Activated naive CD4-positive, alpha-beta T cell treated with anti-CD3 and anti-CD28 coated beads, Interleukin-2, amount 50 U/mL, for 16 hours (primary cell): ENCODE data around the gene ZC3H11A.
"Not testable (repeated sequence)": the region's sequence is repeated elsewhere in the genome, so short reads cannot be mapped to it uniquely, and the experiment has no call there.

ENCODE experiments used
- DNase-seq: peaks from one replicate; pipeline ENCODE4 v3.0.0-alpha.2; 2020

The ZC3H11A gene

DNA sequence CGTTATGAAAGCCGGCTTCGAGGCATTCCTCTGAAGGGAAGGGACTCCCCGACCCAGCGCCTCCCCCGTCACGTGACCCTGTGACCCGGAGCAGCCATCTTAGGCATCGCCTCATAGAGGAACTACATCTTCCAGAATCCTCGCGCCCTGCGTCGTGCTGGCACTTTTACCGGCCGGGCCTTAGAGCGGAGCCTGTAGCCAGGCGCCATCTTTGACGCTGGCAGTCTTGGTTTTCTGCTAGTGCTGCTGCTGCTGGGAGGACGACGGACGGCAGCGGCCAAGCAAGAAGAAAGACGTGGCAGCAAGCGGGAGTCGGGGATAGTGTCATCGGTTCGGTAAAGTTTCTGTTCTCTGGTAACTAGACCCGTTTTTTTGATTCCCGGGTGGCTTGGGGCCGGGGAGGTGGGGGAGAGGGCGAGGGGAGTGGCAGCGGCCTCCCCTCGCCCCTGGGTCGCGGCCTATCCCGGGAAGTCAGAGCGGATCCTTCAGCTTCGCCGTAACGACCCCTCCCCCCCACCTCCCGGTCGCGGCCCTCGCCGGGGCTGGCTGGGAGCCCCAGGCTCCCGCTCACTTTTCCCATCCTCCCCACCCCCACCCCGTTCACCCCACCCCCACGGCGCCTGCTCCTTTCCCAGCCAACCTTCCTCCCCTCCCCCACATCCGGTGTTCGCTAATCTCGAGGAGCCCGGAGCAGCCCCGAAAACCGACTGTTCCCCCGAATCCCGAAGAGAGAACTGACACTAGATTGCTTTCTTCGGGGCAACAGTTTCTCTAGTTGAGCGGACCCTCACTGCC, at the start of gene ZC3H11A, which contains the start of gene ZBED6:
TSS of gene ZC3H11A (plus strand) at position 183 of the 795 bp plus-strand sequence. CDS start 21,448 bp downstream, outside the sequence.
TSS of gene ZBED6 (plus strand) at position 183 of the 795 bp plus-strand sequence. CDS start 1,900 bp downstream, outside the sequence.
- peak; percentile 98 for DNase-seq

DNA sequence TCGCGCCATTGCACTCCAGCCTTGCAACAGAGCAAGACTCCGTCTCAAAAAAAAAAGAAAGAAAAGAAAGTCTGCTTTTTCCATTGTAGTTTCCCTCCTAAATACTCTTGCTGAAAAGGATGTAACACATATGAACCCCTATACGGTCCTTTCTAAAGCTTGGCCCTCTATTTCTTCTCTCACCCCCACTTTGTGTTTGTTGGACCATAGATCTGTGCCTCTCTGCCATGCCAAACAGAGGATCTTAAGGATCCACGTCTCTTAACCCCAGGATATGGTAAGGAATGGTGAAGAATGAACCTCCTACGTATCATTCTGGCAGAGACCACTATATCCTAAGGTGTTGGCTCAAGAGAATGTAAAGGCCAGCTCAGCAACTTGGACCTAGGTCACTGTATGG, 49.1 kb upstream of the ZC3H11A start:
- DNase-seq, result no peak

DNA sequence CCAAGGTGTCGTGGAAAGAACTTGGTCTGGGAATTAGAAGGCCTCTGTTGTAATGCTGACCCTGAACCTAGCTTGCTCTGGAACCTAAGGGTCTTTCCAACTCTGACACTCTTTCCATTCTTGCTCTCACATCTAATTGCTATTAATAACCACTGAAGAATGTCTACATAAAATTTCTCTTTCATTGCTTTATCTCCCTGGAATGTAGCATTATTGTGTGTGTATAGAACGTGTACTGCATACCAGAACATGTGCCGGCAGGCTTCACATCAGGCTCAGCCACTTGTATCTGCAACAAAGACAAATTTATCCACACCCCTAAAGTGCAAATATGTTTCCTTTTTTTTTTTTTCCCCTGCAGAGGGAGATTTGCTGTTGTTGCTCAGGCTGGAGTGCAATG, 44.4 kb upstream of the ZC3H11A start:
- no peak for DNase-seq

DNA sequence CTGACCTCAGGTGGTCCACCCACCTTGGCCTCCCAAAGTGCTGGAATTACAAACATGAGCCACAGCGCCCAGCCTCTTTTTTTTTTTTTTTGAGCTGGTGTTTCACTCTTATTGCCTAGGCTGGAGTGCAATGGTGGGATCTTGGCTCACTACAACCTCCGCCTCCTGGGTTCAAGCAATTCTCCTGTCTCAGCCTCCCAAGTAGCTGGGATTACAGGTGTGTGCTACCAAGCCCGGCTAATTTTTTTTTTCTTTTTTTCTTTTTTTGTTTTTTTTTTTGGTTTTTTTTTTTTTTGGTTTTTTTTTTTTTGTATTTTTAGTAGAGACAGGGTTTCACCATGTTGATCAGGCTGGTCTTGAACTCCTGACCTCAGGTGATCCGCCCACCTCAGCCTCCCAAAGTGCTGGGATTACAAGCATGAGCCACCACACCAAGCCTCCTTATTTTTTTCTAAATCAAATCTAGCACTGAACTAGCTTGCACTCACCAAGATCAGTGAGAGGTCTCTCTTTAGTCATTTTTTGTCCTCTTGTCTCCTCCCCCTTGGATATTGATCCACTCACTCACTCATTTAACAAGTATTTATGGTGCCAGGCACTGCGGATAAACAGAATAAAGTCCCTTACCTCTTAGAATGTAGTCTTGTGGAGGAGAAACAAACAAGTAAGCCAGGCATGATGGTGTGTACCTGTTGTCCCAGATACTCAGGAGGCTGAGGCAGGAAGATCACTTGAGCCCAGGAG, 43.6 kb upstream of the ZC3H11A start:
- not testable (repeated sequence) for DNase-seq

DNA sequence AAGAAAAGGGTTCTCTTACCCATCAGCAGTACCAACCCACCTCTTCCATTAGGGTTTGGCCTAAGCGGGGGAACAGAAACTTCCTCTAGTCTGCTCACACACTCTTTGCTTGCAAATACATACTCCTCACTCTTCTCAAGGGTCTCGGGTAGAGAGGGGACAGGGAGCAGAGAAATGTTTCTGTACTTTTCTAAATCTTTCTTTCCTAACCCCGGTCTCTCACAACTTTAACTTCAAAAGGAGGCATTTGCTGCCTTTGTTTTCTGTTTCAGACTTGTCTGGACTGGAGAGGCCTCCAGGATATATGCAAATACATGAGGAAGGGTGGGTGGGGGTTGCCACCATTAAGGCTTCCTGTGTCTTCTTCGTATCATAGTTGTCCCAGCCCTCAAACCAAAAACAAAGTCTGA, 41.0 kb upstream of the ZC3H11A start:
- peak; percentile 27 for DNase-seq

DNA sequence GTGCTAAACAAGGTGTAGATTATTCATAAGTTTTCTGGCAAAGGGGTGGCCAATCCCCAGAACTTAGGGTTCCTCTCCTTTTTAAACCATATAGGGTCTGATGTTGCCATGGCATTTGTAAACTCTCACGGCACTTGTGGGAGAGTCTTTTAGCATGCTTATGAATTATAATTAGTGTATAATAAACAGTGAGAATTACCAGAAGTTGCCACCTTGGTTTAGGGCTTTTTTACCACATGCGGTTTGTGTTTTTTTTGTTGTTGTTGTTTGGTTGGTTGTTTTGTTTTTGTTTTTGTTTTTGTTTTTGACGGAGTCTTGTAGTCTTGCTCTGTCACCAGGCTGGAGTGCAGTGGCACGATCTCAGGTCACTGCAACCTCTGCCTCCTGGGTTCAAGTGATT, 39.4 kb upstream of the ZC3H11A start:
- no peak for DNase-seq

DNA sequence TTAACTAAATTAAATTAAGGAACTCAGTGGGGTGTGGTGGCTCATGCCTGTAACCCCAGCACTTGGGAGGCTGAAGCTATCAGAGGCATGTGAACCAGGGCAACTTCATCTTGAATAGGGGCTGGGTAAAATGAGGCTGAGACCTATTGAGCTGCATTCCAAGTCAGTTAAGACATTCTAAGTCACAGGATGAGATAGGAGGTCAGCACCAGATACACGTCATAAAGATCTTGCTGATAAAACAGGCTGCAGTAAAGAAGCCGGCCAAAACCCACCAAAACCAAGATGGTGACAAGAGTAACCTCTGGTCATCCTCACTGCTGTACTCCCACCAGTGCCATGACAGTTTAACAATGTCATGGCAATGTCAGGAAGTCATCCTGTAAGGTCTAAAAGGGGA, 36.7 kb upstream of the ZC3H11A start:
- DNase-seq, result not testable (repeated sequence)

DNA sequence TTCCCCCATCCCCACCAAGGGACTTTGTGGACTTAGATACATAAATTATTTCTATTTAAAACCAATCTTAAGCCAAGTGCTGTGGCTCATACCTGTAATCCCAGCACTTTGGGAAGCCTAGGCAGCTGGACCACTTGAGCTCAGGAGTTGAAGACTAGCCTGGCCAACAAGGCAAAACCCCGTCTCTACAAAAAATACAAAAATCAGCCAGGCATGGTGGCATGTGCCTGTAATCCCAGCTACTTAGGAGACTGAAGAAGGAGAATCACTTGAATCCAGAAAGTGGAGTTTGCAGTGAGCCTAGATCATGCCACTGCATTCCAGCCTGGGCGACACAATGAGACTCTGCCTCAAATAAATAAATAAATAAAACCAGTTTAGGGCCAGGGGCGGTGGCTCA, 34.9 kb upstream of the ZC3H11A start:
- DNase-seq, result no peak

DNA sequence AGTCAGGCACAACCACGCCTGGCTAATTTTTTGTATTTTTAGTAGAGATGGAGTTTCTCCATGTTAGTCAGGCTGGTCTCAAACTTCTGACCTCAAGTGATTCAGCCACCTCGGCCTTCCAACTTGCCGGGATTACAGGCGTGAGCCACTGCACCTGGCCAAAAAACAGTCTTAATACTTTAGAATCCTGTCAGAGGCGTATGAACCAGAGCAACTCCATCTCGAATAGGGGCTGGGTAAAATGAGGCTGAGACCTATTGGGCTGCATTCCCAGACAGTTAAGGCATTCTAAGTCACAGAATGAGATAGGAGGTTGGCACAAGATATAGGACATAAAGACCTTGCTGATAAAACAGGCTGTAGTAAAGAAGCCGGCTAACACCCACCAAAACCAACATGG, 33.5 kb upstream of the ZC3H11A start:
- DNase-seq, result not testable (repeated sequence)

DNA sequence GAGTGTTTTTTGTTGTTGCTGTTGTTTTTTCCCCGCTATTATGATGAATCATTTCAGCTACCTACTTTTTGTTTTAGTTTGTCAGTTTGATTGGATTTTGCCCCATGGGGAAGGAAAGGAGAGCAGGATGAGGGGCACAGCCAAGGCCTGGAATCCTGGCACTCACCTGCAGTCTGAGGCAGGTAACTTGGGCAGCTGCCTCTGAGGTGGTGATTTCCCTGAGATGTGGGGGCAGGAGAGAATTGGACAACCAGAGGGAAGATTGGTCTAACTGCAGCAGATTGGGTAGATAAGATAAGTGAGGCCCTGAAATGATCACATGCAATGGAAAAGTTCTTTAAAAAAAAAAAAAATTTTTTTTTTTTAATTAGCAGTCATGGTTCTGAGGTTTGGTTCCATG, 31.9 kb upstream of the ZC3H11A start:
- no peak for DNase-seq

DNA sequence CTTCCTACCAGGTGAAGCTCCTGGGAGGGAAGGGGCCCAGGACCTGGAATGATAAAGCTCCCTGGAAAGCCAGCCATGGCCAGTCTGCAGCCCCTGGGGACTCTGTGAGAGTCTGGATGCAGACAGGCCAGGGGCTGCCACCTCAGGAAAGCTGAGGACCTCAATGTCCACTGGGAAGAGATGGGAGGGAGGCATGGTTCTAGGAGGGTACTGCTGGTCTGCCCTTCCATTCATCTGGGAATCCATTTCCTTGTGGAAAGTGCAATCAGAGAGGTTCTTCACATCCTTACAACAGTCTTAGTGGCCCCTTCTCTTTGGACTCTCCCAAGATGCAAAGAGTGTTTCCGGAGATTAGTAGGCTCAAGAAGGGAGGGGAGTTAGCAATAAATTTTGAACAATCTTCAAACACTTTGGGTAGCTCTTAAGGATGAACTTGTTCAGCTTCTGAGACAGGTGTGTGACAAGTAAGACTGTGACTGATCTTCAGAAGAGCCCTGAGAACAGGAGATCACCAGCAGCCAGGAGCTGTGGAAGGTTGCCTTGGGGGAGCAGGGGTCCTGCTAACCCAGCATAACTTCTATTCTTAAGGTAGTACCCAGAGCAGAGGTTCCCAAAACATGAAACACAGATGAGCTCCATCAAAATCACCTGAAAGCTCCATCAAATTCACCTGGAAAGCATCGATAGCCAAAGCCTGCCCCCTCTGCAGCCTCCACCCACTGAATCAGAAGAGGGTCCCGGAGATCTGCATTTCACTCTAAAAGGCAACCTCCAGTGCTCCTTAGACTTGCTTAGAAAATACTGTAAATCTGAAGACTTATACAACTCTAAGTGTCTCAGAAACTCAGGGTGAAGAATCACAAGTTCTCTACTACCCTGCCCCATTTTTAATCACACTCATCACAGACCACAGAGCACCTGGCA, 31.1 kb upstream of the ZC3H11A start:
- no peak for DNase-seq

DNA sequence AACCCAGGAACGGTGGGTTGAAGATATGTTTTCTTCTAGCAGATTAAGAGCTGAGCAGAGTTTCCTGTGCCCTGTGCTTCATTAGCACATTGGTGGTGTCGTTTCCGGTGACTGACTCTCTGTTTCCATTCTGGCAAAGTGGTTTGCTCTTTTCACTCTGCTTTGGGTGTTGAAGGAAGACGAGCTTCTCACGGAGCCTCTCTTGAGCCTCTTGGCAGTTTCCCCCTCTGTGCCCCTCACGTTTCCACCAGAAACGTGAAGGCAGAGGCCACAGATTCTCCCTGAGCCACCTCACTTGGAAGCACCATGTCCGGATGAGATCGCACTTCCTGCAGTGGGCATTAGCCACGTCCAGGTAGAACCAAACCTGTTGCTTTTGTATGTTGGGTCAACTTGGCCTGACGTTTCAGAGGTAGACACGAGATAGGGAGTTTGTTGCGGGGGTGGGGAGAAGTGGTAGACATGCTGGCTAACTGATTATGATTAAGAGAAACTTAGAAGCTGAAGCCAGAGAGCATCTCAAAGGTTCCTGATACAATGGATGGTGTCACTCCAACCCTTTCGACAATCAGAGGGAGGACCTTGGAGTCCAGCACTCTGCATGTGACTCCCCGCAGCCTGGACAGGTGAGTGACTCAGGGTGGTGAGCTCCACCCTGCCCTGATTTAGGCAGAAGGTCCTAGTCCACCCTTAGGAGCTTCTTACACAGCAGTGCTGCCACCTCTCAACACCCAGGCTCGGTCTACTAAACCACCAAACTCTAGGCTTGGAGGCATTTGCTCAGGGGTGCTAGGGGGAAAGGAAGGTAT, 30.2 kb upstream of the ZC3H11A start, which contains the start of gene LAX1:
TSS of gene LAX1 (plus strand) at position 155 of the 809 bp plus-strand sequence. CDS start at position 538, 383 bp downstream.
- peak; percentile 75 for DNase-seq

DNA sequence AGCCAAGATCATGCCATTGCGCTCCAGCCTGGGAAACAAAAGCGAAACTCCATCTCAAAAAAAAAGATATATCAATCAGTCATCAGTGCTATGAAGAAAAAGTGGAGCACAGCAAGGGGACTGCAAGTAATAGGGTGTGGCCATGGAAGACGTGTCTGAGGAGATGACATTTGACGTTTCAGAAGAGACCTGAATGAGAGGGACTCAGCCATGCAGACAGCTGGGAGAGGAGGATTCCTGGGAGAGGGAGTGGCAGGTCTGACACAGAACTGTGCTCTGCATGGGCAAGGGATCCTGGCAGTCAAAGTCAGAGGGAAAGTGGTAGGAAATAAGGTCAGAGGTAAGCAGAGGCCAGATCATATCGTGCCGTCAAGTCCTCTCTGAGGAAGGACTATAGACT, 27.2 kb upstream of the ZC3H11A start:
- DNase-seq, result no peak

DNA sequence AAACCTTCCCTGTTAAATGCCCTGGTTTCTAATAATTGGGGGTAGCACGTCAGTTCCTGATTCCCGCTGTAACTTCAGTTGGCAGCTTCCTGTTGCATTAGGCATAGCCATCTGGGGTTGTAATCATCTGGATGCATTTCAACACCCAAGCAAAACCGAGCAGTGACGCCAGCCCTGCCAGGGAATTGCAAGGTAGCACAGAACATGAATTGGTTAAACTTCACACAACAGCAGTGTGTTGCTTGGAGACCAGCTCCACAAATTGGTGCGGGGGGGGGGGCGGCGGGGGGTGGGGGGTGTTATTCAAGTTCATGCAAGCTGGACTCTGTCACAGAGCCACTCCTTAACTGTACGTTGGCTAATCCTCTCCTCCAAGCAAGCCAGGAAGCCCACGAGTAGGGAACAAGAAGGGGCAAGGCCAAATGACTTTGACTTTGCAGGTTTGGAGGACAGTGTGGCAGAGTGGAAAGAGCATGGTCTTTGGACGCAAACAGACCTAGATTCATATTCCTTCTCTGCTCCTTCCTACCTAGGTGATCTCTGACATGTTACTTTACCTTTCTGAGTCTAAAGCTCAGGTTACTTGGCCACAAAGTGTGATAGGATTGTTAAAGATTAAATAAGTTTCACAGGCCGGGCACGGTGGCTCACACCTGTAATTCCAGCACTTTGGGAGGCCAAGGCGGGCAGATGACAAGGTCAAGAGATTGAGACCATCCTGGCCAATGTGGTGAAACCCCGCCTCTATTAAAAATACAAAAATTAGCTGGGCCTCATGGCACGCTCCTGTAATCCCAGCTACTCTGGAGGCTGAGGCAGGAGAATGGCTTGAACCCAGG, 25.7 kb upstream of the ZC3H11A start:
- no peak for DNase-seq

DNA sequence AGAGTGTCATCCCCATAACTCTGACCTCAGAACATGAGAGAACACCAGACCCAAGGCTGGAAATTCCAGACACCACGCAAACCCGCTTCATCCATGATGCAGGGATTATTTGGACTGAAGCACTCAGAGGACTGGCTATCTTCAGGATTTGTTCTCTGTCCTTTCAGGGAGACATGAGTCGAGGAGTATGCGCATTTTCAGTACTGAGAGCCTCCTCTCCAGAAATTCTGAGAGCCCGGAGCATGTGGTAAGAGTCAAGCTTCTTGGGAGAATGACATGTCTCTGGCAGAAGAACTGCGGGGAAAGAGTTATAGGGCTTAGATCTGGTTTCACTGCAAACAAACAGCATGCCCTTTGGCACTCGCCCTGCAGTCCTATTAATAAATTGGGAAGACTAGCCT, 23.5 kb upstream of the ZC3H11A start:
- DNase-seq, result no peak

DNA sequence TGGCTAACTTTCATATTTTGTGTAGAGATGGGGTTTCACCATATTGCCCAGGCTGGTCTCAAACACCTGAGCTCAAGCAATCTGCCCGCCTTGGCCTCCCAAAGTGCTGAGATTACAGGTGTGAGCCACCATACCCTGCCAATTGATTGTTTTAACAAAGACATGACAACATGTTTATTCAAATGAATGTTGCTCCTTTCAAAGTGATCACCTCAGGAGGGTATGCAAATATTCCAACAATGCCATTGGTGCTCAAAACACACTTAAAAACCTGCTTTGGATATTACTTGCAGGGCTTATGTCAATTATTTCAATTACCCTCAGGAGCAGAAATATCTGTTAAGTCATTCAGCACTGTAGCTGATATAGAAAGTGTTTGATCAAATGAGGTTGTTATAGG, 22.6 kb upstream of the ZC3H11A start:
- no peak for DNase-seq

DNA sequence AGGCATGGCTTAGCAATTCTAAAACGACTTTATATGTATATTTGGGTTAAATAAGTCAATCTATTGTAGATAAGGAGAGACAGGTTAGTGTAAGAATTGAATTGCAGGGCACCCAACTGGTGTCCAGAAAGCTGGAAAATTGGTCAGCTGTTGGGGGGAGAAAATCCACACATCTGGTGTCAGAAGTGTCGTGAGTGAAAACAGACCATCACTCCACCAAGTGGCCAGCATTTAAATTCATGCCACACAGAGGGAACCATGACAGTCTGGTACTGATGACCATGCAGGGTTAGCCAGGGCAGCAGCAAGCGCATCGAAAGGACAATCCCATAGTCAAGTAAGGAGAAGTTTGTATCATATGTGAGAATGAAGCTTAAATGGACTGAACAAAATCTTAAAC, 18.8 kb upstream of the ZC3H11A start:
- no peak for DNase-seq

DNA sequence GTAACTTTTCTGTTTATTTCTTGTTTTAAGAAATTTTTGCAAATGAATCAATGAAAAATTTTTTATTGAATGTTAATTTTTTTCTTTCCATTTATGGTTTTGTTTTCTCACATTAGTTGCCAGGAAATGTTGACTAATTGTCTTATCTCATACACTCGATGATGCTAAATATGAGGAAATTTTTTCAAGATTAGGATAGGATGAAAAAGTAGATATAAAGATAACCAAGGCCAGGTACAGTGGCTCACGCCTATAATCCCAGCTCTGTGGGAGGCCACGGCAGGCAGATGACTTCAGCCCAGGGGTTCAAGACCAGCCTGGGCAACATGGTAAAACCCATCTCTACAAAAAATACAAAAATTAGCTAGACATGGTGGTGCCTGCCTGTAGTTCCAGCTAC, 17.8 kb upstream of the ZC3H11A start:
- DNase-seq, result no peak

DNA sequence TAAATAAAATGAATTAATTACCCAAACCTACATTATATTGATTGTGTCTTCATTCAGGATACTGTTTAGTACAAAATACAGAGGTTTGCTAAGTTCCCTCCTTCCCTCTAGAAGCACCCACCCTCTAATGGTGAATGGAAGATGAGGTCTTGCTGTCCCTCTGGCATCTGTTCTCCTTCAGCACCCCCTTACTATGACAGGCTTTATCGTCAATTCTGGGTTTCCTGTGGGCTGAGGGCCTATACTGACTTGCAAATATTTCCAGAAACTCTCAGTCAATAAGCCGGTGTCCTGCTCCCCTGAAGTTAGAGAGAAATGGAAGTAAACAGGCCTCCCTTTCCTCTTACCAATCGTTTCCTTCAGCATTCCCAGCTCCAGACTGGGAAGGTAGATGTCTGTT, 17.3 kb upstream of the ZC3H11A start:
- no peak for DNase-seq

DNA sequence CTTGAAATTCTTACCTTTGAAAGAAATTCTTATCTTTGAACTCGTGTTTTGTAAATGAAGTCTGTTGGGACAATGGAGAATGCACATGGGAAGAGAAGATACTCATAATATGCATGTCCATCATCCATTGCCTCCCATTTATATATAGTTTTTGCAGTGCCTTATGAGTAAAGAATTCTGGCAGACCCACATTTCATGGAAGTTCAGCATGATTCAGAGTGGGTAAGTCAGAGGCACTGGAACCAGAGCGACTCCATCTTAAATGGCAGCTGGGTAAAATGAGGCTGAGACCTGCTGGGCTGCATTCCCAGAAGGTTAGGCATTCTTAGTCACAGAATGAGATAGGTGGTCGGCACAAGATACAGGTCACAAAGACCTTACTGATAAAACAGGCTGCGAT, 16.6 kb upstream of the ZC3H11A start:
- DNase-seq, result no peak

DNA sequence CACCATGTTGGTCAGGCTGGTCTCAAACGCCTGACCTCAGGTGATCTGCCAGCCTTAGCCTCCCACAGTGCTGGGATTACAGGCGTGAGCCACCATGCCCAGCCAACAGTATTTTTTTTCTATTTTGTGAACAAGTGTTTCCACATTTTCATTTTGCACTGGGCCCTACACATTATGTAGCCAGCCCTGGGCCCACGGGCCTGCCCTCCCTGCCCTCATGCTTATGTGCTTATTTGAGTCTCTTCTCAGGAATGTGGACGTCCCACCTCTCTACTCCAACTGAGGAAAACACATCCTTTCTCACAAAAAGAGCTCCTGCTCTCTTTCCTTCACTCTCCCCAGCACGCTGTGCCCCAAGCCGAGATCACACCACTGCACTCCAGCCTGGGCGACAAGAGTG, 13.5 kb upstream of the ZC3H11A start:
- no peak for DNase-seq
